Activated T-cell treated with anti-CD3 and anti-CD28 coated beads, Interleukin-2, amount 50 U/mL, for 48 hours (primary cell): ENCODE measurements around the gene ANKRD33B.
"Not testable (repeated sequence)": the region's sequence is repeated elsewhere in the genome, so short reads cannot be mapped to it uniquely, and the experiment has no call there.

Experiments
- DNase-seq, 2 experiments: peaks; one replicate each; pipeline ENCODE4 v3.0.0-alpha.2; 2020

ANKRD33B gene

DNA sequence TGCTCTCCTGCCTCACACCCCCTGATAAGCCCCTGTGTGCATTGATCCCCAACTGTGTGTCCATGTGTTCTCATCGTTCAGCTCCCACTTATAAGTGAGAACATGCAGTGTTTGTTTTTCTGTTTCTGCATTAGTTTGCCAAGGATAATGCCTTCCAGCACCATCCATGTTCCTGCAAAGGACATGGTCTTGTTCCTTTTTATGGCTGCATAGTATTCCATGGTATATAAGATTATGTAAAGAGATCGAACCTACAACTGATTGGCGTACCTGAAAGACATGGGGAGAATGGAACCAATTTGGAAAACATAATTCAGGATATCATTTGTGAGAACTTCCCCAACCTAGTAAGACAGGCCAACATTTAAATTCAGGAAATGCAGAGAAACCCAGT lies 32.4 kb downstream of the ANKRD33B start:
- no peak for DNase-seq

DNA sequence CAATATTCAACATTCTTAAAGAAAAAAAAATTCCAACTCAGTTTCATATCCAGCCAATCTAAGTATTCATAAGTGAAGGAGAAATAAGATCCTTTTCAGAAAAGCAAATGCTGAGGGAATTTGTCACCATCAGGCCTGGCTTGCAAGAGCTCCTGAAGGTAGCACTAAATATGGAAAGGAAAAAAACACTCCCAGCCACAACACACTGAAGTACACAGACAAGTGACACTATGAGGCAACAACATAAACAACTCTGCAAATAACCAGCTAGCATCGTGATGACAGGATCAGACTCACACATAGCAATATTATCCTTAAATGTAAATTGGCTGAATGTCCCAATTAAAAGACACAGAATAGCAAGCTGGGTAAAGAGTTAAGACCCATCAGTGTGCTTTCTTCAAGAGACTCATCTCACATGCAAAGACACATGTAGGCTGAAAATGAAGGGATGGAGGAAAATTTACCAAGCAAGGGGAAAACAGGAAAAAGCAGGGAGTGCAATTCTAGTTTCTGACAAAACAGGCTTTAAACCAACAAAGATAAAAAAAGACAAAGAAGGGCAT lies 33.1 kb downstream of the ANKRD33B start:
- no peak for DNase-seq

- no peak for DNase-seq
Measured at GRCh38 chr5:10599113-10599512, 35.2 kb downstream of the ANKRD33B start.

DNA sequence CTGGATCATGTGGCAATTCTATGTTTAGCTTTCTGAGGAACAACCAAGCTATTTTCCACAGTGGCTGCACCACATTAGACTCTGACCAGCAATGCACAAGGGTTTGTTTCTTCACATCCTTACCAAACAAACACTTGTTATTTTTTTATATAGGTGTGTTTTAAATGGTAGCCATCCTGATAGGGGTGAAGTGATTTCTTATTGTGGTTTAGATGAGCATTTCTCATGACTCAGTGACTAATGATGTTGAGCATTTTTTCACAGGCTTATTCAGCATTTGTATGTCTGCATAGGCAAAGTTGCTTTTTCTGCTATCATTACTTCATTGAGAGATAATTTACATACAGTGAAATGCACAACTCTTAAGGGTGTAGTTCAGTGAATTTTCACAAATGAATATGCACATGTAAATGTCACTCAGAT lies 36.0 kb downstream of the ANKRD33B start:
- no peak for DNase-seq

GRCh38 chr5:10600626-10601245 lies 36.9 kb downstream of the ANKRD33B start:
- peak; percentile 37 to 47 for DNase-seq

- DNase-seq, result peak in 1 of 2 experiments; percentile 32
Measured at GRCh38 chr5:10601246-10602030, 37.6 kb downstream of the ANKRD33B start.

DNA sequence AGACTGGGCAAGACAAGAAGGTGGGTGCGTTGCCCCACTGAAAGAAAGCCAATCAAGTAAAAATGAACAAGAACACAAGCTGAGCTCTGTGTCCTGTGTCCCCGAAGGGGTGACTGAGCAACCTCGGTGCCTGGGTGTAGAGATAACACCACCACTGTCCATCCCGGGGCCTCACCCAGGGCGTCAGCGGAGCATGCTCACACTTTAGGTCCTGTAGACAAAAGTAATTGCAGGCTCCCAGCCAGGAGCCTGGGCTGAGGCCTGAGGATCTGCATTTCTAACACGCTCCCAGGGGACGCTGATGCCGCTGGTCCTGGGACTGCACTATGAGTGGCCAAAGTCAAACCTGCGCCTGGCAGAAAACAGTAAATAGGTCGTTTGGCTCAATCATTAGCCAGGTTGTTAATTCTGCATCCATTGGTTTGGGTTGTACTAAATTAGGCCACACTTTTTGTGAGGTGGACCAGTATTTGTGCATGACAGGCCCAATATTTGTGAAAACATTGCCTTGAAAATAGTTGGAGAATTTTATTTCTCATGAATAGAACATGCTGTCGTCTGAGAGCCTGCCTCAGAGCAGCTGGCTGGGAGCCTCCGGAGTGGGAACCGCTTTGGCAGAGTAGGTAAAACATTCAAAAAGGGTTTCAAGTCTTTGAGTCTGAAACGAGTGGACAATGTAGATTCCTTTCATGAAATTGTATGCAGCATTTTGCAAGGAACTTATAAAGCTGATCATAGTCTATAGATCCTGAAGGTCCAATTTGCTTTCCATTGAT lies 38.3 kb downstream of the ANKRD33B start:
- DNase-seq, result no peak

GRCh38 chr5:10604975-10605374 lies 41.1 kb downstream of the ANKRD33B start:
- peak in 1 of 2 experiments; percentile 9 for DNase-seq

GRCh38 chr5:10606632-10607022 lies 42.8 kb downstream of the ANKRD33B start:
- not testable (repeated sequence) for DNase-seq

GRCh38 chr5:10607023-10607665 lies 43.3 kb downstream of the ANKRD33B start:
- no peak for DNase-seq

DNA sequence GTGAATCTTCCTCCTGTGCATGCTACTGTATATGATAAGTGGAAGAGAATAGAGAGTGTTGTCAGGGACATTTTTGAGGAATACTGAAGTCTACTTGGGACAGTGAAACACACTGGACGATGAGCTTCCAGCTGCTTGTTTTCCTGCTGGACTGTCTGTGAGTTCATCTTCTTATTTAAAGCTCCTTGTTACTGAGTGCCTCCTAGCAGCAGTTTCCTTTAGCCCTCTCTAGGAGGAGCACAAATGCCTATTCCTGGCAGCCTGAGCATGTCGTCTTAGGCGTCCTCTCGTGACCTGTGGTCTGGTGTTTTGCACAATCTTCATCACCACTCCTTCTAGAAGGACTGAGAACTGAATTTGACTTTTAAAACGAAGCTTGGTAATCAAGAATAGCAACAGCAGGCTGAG lies 43.8 kb downstream of the ANKRD33B start:
- no peak for DNase-seq

- not testable (repeated sequence) for DNase-seq
Measured at GRCh38 chr5:10608081-10608480, 44.2 kb downstream of the ANKRD33B start.

DNA sequence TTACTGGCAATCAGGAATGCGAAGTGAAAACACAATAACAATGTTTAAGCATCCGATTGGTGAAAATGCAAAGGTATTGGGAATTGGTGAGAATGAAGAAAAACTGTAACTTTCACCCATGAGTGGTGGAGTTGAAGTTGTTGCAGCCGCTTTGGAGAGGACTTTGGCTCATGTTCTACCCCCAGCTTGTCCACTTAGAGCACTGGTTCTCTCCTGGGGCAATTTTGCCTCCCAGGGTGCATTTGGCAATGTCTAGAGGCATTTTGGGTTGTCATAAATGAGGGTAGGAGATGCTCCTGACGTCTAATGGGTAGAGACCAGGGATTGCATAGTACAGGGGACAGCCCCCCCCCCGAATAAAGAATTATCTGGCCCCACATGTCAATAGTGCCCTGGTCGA lies 46.2 kb downstream of the ANKRD33B start:
- DNase-seq, result no peak

- no peak for DNase-seq
Measured at GRCh38 chr5:10611290-10611689, 47.4 kb downstream of the ANKRD33B start.

GRCh38 chr5:10612251-10612650 lies 48.4 kb downstream of the ANKRD33B start:
- peak in 1 of 2 experiments; percentile 3 for DNase-seq

DNA sequence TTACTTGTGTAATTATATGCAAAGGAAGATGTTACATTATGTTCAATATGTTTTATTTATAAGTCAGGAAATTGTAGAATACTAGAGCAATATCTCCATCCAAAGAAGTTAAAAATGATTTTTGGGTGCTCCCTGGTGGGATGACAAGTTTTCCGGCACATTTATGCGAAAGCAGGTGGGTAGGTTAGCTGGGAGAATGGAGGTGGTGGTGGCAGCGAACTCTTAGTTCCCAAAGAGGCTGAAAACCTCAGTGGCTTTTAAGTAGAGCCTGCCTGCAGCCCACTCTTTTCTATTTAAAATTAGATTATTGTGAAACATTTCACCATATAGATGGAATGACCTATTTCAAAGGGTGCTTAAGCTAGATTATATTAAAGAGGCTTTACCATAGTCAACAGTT lies 51.8 kb downstream of the ANKRD33B start:
- DNase-seq, result no peak

DNA sequence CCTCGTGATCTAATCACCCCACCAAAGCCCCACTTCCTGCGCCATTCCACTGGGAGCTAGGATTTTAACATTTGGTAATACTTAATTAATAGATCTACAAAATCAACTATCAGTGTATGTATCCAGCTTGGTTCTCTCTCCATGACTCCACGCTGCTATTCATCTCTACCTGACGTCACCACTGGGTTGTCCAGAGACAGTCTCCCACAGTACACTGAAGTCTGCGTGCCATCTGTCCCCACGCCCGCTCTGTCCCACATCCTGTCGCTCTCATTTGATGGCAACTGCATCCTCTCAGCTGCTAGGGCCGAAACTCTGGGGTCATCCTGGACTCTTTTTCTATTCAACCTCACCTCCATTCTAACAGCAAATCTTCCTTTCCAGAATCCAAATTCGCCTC lies 53.2 kb downstream of the ANKRD33B start:
- peak in 1 of 2 experiments; percentile 0 for DNase-seq

GRCh38 chr5:10618311-10618710 lies 54.4 kb downstream of the ANKRD33B start:
- peak in 1 of 2 experiments; percentile 1 for DNase-seq

DNA sequence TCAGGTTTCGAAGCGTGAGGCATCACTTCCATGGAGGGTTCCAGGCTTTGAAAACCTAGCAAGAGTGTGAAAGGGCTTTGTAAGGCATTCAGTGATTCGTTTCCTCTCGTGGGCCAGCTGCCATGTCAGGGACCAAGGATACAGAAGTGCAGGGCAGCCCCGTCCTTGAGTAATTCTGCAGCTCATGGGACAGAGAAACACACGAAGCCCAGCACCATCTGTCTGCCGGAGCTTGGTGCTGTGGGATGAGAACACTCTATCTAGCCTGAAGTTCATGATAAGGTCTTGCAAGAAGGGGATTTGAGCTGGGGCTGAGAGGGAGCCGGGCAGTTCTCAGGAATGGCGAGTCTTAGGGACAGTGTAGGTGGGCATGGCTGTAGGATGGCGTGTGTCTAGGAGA lies 55.8 kb downstream of the ANKRD33B start:
- no peak for DNase-seq

DNA sequence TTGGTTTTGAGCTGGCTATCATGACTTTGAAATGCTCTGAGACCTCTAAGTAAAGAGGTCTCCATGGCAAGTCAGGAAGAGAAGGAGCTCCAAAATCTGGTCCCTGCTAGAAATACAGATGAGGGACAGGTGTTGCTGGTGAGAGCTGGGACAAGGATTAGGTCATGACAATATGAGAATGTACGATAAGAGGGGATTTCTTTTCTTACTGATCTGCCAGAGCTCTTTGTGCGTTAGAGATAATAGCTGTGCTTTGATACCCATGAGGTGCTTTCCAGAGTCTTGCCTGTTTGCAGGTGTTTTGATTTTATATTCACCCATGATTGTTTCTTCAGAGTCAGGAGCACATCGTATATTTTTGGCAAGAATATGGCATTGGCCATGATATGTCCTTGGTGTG lies 56.5 kb downstream of the ANKRD33B start:
- peak in 1 of 2 experiments; percentile 0 for DNase-seq

GRCh38 chr5:10621832-10622231 lies 58.0 kb downstream of the ANKRD33B start:
- DNase-seq, result no peak

GRCh38 chr5:10622810-10623209 lies 58.9 kb downstream of the ANKRD33B start:
- DNase-seq, result no peak
